Fibroblast of villous mesenchyme (primary cell): ENCODE data around the gene MRTFB. TPM values are rescaled to one million over a fixed set of nuclear protein-coding genes. Genes with fewer than 3 reads are reported as not detected.
"Not testable (repeated sequence)": the region's sequence is repeated elsewhere in the genome, so short reads cannot be mapped to it uniquely, and the experiment has no call there.

Experiments used
- DNase-seq: peaks from one replicate; pipeline ENCODE4 v3.0.0-alpha.2; 2010; ENCODE audit warnings: low read depth
- H3K4me3 ChIP-seq: 2 replicates; pipeline ENCODE4 v1.5.1; 2011; ENCODE audit warnings: low read depth, mild to moderate bottlenecking, low read length
- CTCF ChIP-seq: IDR thresholded peaks from 2 replicates; pipeline ENCODE4 v1.5.1; 2012; ENCODE audit warnings: low read depth, mild to moderate bottlenecking, low read length; ENCODE audit not compliant: insufficient read depth
- total RNA-seq: library from RNA; depleted of rRNA; stranded (reverse); fragments of >200 nt; gene quantifications from 2 replicates; pipeline ENCODE4 v1.2.3, GENCODE V29; 2012

MRTFB gene
- total RNA-seq, 1 donor: 8.2 TPM

DNA sequence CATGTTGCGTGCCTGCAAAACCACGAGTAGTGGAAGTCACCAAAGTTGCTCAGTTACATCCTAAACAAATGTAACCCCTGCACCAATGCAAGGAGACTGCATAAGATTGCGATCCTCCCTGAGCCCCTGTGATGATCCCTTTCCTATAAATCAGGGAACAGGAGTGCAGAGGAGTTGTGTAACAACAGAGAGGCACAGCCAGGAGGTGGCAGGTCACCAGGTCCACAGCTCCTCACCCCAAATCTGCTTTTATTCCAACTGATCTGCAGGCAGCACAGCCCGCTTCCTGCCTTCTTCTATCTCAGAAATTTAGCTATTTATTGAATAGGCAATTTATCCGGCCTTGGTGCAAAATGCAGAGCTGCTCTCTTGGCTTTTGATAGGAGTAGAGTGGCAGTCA is 36.0 kb upstream of the MRTFB start:
- no peak for TF ChIP-seq CTCF
- H3K4me3 ChIP-seq: no peak overlapping the region
- no peak for DNase-seq

- no peak for TF ChIP-seq CTCF
- no peak overlapping the region for H3K4me3 ChIP-seq
- peak; percentile 53 for DNase-seq
Measured at GRCh38 chr16:14036889-14037288, 34.2 kb upstream of the MRTFB start.

DNA sequence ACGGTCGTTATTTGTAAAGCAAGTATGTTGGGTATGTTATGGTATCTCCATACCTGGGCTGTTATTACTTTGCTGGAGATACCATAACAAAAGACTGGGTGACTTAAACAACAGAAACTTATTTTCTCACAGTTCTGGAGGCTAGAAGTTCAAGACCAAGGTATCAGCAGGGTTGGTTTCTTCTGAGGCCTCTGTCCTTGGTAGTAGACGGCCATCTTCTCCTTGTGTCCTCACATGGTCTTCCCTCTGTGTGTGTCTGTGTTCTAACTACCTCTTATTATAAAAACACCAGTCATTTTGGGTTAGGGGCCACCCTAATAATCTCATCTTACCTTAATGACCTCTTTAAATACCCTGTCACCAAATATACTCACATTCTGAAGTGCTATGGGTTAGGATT is 33.2 kb upstream of the MRTFB start:
- H3K4me3 ChIP-seq: no peak overlapping the region
- no peak for TF ChIP-seq CTCF
- no peak for DNase-seq

DNA sequence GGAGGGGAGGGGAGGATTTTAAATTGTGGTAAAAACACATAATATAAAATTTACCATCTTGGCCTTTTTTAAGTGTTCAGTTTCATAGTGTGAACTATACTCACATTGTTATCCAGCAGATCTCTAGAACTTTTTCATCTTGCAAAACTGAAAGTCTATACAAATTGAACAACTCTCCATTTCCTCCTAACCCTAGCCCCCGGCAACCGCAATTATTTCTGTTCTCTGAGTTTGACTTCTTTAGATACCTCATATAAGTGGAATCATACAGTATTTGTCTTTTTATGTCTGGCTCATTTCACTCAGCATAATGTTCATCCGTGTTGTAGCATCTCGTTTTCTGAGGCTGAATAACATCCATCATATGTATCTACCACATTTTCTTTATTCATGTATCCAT is 30.0 kb upstream of the MRTFB start:
- no peak overlapping the region for H3K4me3 ChIP-seq
- DNase-seq: no peak
- no peak for TF ChIP-seq CTCF

DNA sequence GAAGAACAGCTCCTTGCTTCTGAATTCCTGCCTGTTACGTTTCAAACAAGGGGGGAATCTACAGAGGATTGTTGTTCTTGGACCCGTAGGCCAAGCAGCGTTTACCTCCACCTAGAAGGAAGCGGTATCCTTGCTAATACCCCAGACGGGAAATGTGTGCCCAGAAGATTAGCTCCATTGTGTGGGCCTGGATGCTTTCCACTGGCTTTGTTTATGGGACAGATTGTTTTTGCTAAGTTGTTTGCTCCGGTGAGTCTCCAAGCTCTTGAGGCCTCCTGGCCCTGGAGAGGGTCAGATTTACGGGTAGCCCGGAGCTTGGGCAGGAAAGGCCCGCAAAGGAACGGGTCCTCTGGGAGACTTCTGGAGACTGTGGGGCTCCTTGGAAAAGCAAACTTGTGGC is 28.4 kb upstream of the MRTFB start:
- DNase-seq: no peak
- TF ChIP-seq CTCF: no peak
- no peak overlapping the region for H3K4me3 ChIP-seq

DNA sequence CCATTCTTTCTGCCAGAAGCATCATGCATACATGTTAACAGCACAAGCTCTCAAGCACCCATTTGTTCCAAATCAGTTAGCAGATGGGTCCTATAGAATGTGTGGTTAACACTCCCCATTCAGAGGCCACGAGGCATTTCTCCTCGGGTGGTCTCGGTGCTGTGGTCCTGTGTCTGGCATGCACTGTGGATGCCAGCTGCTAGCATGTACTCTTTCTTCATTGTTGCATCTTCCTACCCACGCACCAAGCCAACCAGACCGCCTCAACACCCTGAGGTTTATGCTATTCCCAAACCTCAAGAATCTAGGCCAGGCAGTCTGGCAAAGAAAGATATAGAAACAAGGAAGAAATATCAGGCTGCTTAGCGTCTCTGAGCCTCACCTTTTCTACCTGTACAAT is 27.8 kb upstream of the MRTFB start:
- no peak overlapping the region for H3K4me3 ChIP-seq
- no peak for DNase-seq
- TF ChIP-seq CTCF: no peak

GRCh38 chr16:14043793-14044192 is 27.3 kb upstream of the MRTFB start:
- no peak overlapping the region for H3K4me3 ChIP-seq
- no peak for DNase-seq
- no peak for TF ChIP-seq CTCF

GRCh38 chr16:14047121-14047859 is 23.8 kb upstream of the MRTFB start:
- H3K4me3 ChIP-seq, DNase-seq: not testable (repeated sequence)
